GM21367 (cell line): ENCODE data around the gene TSC2.
"Not testable (repeated sequence)": the region's sequence is repeated elsewhere in the genome, so short reads cannot be mapped to it uniquely, and the experiment has no call there.

Source experiments
- ATAC-seq: cut with Tn5 transposase; IDR thresholded peaks from one replicate; pipeline ENCODE4 v1.9.1; 2021; ENCODE audit not compliant: unreplicated experiment

Gene TSC2

GRCh38 chr16:2009791-2010510 lies 37.8 kb upstream of the TSC2 start, which contains the start of gene ZNF598:
TSS of gene ZNF598 (minus strand) at chr16:2009821.
- ATAC-seq, result no peak

- ATAC-seq, result not testable (repeated sequence)
Observed at GRCh38 chr16:2011726-2012125, 36.1 kb upstream of the TSC2 start.

GRCh38 chr16:2013527-2013926 lies 34.3 kb upstream of the TSC2 start:
- ATAC-seq, result no peak

GRCh38 chr16:2015117-2015946 lies 32.5 kb upstream of the TSC2 start:
- ATAC-seq, result no peak

GRCh38 chr16:2015947-2016208 lies 31.9 kb upstream of the TSC2 start:
- ATAC-seq, result no peak

GRCh38 chr16:2016407-2016922 lies 31.3 kb upstream of the TSC2 start:
- ATAC-seq, result no peak

- no peak for ATAC-seq
Observed at GRCh38 chr16:2019518-2019920, 28.3 kb upstream of the TSC2 start, which contains the start of gene NPW. TSS of gene NPW (plus strand) at chr16:2019785.

- no peak for ATAC-seq
Observed at GRCh38 chr16:2019921-2020831, 27.6 kb upstream of the TSC2 start.

GRCh38 chr16:2022723-2023091 lies 25.1 kb upstream of the TSC2 start:
- no peak for ATAC-seq

GRCh38 chr16:2023092-2024031 lies 24.4 kb upstream of the TSC2 start:
- no peak for ATAC-seq

GRCh38 chr16:2024032-2024420 lies 23.8 kb upstream of the TSC2 start:
- ATAC-seq, result no peak

- ATAC-seq, result no peak
Observed at GRCh38 chr16:2025251-2025650, 22.5 kb upstream of the TSC2 start.

GRCh38 chr16:2025878-2026460 lies 21.8 kb upstream of the TSC2 start:
- ATAC-seq, result no peak

GRCh38 chr16:2026461-2027023 lies 21.2 kb upstream of the TSC2 start, which contains the start of gene NHERF2:
TSS of gene NHERF2 (plus strand) at chr16:2026902. CDS start at chr16:2027006, 104 bp downstream.
- ATAC-seq, result no peak

- ATAC-seq, result no peak
Observed at GRCh38 chr16:2027024-2028010, 20.5 kb upstream of the TSC2 start.

GRCh38 chr16:2028146-2028545 lies 19.6 kb upstream of the TSC2 start:
- ATAC-seq, result no peak

- ATAC-seq, result no peak
Observed at GRCh38 chr16:2028620-2029220, 19.1 kb upstream of the TSC2 start.

- ATAC-seq, result no peak
Observed at GRCh38 chr16:2029350-2029749, 18.4 kb upstream of the TSC2 start.
